GM12874 (cell line): ENCODE measurements around the gene DIP2B.

Experiments used
- TF ChIP-seq, protein P1 (sequence below): IDR thresholded peaks from 2 replicates; pipeline ENCODE4 v1.5.1; 2011; ENCODE audit warnings: low read depth, mild to moderate bottlenecking, control low read depth, low read length, moderate library complexity; ENCODE audit not compliant: insufficient read depth

Gene DIP2B

GRCh38 chr12:50589650-50590435, 85.1 kb downstream of the DIP2B start:
- TF ChIP-seq, protein P1, sequence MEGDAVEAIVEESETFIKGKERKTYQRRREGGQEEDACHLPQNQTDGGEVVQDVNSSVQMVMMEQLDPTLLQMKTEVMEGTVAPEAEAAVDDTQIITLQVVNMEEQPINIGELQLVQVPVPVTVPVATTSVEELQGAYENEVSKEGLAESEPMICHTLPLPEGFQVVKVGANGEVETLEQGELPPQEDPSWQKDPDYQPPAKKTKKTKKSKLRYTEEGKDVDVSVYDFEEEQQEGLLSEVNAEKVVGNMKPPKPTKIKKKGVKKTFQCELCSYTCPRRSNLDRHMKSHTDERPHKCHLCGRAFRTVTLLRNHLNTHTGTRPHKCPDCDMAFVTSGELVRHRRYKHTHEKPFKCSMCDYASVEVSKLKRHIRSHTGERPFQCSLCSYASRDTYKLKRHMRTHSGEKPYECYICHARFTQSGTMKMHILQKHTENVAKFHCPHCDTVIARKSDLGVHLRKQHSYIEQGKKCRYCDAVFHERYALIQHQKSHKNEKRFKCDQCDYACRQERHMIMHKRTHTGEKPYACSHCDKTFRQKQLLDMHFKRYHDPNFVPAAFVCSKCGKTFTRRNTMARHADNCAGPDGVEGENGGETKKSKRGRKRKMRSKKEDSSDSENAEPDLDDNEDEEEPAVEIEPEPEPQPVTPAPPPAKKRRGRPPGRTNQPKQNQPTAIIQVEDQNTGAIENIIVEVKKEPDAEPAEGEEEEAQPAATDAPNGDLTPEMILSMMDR = no peak

- TF ChIP-seq, protein P1 = no peak
Measured at GRCh38 chr12:50590869-50591268, 86.1 kb downstream of the DIP2B start.

GRCh38 chr12:50595667-50596066, 90.9 kb downstream of the DIP2B start:
- TF ChIP-seq, protein P1 = no peak

DNA sequence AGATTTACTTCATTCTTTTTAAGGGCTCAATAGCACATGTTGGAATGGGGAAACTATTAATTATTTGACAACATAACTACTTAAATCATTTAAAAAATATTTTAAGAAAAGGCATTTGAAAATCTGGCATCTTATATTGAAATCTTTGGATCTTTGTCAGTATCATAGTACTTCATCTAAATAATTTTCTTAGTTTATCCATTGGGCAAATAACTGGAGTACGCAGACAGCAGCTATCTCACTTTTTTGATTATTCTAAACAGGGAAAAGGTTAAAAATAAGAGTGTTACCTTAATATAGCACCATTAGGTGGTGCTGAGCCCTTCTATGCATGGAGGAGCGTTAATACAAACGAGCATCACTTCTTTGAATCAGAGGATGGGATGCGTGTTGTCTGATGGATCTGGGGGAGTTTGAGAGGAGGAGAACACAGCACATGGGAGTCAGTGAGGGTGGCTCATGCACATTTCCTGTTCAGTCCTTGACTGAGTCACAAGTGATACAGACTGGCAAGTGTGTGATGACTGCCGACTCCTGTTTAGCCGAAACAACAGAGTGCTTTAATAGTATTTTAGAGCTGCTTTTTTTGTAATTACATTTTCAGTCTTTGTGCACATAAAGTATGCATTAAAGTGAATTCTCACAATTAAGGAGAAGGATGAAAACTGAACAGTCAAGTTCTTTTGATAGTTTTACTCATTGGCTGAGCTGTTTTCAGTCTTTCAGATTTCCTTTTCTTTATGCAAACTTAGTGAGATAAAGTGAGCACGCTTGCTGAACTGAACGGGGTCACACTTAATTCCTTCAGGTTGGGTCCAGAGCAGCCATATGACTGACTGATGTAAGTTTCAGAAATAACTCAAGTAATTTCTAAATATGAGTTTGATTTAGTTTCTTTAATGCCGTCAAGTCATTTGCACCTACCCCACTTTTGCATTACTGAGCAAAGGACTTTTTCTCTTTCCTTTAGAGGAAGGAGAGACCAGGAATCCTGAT, 92.7 kb downstream of the DIP2B start:
- TF ChIP-seq, protein P1 = no peak

DNA sequence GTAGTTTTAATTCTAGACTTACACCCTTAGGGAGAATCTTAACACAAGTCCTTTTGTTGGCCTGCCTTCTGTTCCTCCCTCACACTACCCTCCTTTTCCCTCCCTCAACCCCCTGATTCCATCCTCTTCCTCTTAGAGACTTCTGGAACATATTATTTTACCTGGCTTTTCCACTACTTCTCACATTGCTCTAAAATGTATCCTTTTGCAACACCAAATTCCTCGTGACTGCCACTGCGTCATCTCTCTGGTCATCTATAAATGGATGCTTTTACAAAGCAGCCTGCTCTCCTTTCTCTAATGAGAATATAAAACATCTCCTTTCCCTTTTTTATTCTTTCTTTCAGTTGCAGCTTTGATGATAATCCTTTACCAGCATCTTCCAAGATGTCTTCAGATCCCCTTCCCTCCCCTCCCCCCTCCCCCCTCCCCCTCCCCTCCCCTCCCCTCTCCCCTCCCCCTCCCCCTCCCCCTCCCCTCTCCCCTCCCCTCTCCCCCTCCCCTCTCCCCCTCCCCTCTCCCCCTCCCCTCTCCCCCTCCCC, 93.6 kb downstream of the DIP2B start:
- TF ChIP-seq, protein P1 = no peak

GRCh38 chr12:50599366-50600095, 94.7 kb downstream of the DIP2B start:
- TF ChIP-seq, protein P1 = no peak
